Stimulated activated CD4-positive, alpha-beta T cell treated with anti-CD3 and anti-CD28 coated beads, Interleukin-12 subunit alpha, Interleukin-12 subunit beta, amount 100 ng/mL, for 48 hours (primary cell): ENCODE measurements around the gene MLC1.

Experiments used
- DNase-seq, 3 donors: peaks; one replicate each; pipeline ENCODE4 v3.0.0-alpha.2; 2020; ENCODE audit warnings: low read depth in 2 of 3, low spot score in 1 of 3

Gene MLC1

GRCh38 chr22:50058906-50059880 is 26.0 kb downstream of the MLC1 start:
- no peak for DNase-seq

- no peak for DNase-seq
Measured at GRCh38 chr22:50058061-50058905, 26.9 kb downstream of the MLC1 start, which contains the start of gene TTLL8. Gene TTLL8 (minus strand): TSS chr22:50058298.

GRCh38 chr22:50057278-50058060 is 27.8 kb downstream of the MLC1 start:
- no peak for DNase-seq

- no peak for DNase-seq
Measured at GRCh38 chr22:50056214-50056972, 28.8 kb downstream of the MLC1 start.

- DNase-seq, result no peak
Measured at GRCh38 chr22:50053861-50054260, 31.4 kb downstream of the MLC1 start.

- DNase-seq, result no peak
Measured at GRCh38 chr22:50051930-50052329, 33.3 kb downstream of the MLC1 start.

GRCh38 chr22:50049299-50050195 is 35.7 kb downstream of the MLC1 start:
- DNase-seq, result no peak

GRCh38 chr22:50048836-50049235 is 36.4 kb downstream of the MLC1 start:
- DNase-seq, result no peak

GRCh38 chr22:50048061-50048765 is 37.0 kb downstream of the MLC1 start:
- no peak for DNase-seq

- DNase-seq, result no peak
Measured at GRCh38 chr22:50047346-50047745, 37.9 kb downstream of the MLC1 start.

- no peak for DNase-seq
Measured at GRCh38 chr22:50046481-50047245, 38.6 kb downstream of the MLC1 start.

GRCh38 chr22:50046019-50046415 is 39.2 kb downstream of the MLC1 start:
- no peak for DNase-seq

- DNase-seq, result no peak
Measured at GRCh38 chr22:50045211-50046018, 39.8 kb downstream of the MLC1 start.

- DNase-seq, result no peak
Measured at GRCh38 chr22:50044485-50045118, 40.6 kb downstream of the MLC1 start.

GRCh38 chr22:50041361-50042065 is 43.7 kb downstream of the MLC1 start:
- DNase-seq, result no peak

GRCh38 chr22:50040717-50041116 is 44.5 kb downstream of the MLC1 start:
- DNase-seq, result no peak
